Gastroesophageal sphincter (tissue), 3 donors: Measurements from ENCODE around the gene NET1.

Experiments
- POLR2A ChIP-seq, 2 donors: fragments of 450-650 bp; IDR thresholded peaks; one replicate each; pipeline ENCODE4 v1.6.1; 2017; ENCODE audit warnings: antibody characterized with exemption in 2 of 2, mild to moderate bottlenecking in 2 of 2, moderate library complexity in 1 of 2
- TF ChIP-seq, protein P1 (sequence below), 4 experiments: fragments of 200-600 bp in 2 of 4; fragments of 450-650 bp in 2 of 4; sonication (generic) in 1 of 4; IDR thresholded peaks; one replicate each; pipeline ENCODE4 v1.5.1; 2017 to 2019; ENCODE audit warnings: antibody characterized with exemption in 4 of 4, mild to moderate bottlenecking in 2 of 4, moderate library complexity in 2 of 4

DNA sequence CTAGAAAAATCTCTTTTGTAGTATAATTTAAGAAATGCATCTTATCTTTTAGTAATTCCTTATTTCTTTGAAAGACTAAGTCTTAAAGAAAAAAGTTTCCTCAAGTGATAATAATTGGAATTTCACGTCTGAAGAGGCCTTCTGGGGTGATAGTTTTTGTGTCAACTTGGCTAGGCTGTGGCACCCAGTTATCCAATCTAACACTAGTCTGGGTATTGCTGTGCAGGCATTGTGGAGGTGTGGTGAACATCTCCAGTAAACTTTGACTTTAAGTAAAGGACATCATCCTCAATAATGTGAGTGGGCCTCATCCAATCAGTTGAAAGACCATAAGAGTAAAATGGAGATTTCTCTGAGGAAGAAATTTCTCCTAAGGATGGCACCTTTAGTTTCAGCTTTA is 5.4 kb upstream of the NET1 start:
- TF ChIP-seq, protein P1, sequence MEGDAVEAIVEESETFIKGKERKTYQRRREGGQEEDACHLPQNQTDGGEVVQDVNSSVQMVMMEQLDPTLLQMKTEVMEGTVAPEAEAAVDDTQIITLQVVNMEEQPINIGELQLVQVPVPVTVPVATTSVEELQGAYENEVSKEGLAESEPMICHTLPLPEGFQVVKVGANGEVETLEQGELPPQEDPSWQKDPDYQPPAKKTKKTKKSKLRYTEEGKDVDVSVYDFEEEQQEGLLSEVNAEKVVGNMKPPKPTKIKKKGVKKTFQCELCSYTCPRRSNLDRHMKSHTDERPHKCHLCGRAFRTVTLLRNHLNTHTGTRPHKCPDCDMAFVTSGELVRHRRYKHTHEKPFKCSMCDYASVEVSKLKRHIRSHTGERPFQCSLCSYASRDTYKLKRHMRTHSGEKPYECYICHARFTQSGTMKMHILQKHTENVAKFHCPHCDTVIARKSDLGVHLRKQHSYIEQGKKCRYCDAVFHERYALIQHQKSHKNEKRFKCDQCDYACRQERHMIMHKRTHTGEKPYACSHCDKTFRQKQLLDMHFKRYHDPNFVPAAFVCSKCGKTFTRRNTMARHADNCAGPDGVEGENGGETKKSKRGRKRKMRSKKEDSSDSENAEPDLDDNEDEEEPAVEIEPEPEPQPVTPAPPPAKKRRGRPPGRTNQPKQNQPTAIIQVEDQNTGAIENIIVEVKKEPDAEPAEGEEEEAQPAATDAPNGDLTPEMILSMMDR (IDR thresholded peaks at IDR 0.05), result no peak
- TF ChIP-seq POLR2A (IDR thresholded peaks at IDR 0.05), result no peak
